Aorta (tissue), 4 donors: Measurements from ENCODE around the gene LAMTOR1. TPM values are rescaled to one million over a fixed set of nuclear protein-coding genes. Genes with fewer than 3 reads are reported as not detected.

Experiments
- microRNA-seq, 2 donors: library from miRNA; unstranded; fragments of <30 nt; microRNA quantifications; one replicate each; pipeline ENCODE4 v1.2.0, GENCODE V29; 2020
- polyA plus RNA-seq, 2 donors: library from polyadenylated mRNA; stranded (reverse); fragments of 200-250 nt; gene quantifications; one replicate each; pipeline ENCODE4 v1.2.3, GENCODE V29; 2013
- total RNA-seq, 2 donors: library from RNA; stranded (reverse); fragmentation: NEBNext Ultra II Directional; extraction: Animal tissue kit (Norgen Biotek cat#: 25700); gene quantifications; one replicate each; pipeline ENCODE4 v1.2.1, GENCODE V29; 2021
- donor health status: healthy with polysubstance abuse.
- donor health status: Bipolar disorder and iron deficiency.
- donor health status: DM: no; HTN: no; CAD: no.
- donor health status: DM: yes; HTN: yes; CAD: no.

The LAMTOR1 gene
- total and polyA plus RNA-seq, 4 donors, result 61.1 to 160 (median 81.4) TPM

Small RNA genes lying within 50 kb of the gene (microRNA-seq; reads per million reads assigned to microRNA genes)
- 0 reads per million in 2 donors for gene MIR3165

Other genes starting within 250 kb of the LAMTOR1 start
- not detected for gene DEFB131B, start 224.8 kb downstream of the LAMTOR1 start, total RNA-seq
- not detected for gene DEFB131B, start 224.8 kb downstream of the LAMTOR1 start, polyA plus RNA-seq
- 10 to 100 TPM in 1 of 2 donors, 1 to 10 TPM in 1; 8.2 to 12.8 TPM for gene XNDC1N, start 174.7 kb downstream of the LAMTOR1 start, total RNA-seq
- 1 to 10 TPM; 3.9 to 4.7 TPM for gene XNDC1N, start 174.7 kb downstream of the LAMTOR1 start, polyA plus RNA-seq
- 10 to 100 TPM; 38.3 to 38.6 TPM for gene RNF121, start 174.3 kb downstream of the LAMTOR1 start, total RNA-seq
- 10 to 100 TPM; 20.8 to 22.8 TPM for gene RNF121, start 174.3 kb downstream of the LAMTOR1 start, polyA plus RNA-seq
- gene IL18BP, start 104.4 kb downstream of the LAMTOR1 start, total RNA-seq, result 10 to 100 TPM; 13.0 to 24.8 TPM
- gene IL18BP, start 104.4 kb downstream of the LAMTOR1 start, polyA plus RNA-seq, result 10 to 100 TPM in 1 of 2 donors, 1 to 10 TPM in 1; 7.8 to 12.5 TPM
- 100 to 1,000 TPM; 150 to 241 TPM for gene NUMA1, start 22.8 kb downstream of the LAMTOR1 start, total RNA-seq
- 100 to 1,000 TPM in 1 of 2 donors, 10 to 100 TPM in 1; 40.4 to 322 TPM for gene NUMA1, start 22.8 kb downstream of the LAMTOR1 start, polyA plus RNA-seq
- 1 to 10 TPM; 6.6 to 8.5 TPM for gene LRRC51, start 22.4 kb downstream of the LAMTOR1 start, total RNA-seq
- gene LRRC51, start 22.4 kb downstream of the LAMTOR1 start, polyA plus RNA-seq, result 10 to 100 TPM in 1 of 2 donors, 1 to 10 TPM in 1; 8.6 to 12.8 TPM
- not detected for gene TOMT, start 2.6 kb upstream of the LAMTOR1 start, total RNA-seq
- not detected for gene TOMT, start 2.6 kb upstream of the LAMTOR1 start, polyA plus RNA-seq
- gene ANAPC15, start 9.4 kb upstream of the LAMTOR1 start, total RNA-seq, result 10 to 100 TPM; 24.6 to 24.7 TPM
- 10 to 100 TPM; 48.5 to 71.6 TPM for gene ANAPC15, start 9.4 kb upstream of the LAMTOR1 start, polyA plus RNA-seq
- gene FOLR3, start 32.4 kb upstream of the LAMTOR1 start, total RNA-seq, result 1 to 10 TPM in 1 of 2 donors, not detected in 1; 4.7 TPM
- gene FOLR3, start 32.4 kb upstream of the LAMTOR1 start, polyA plus RNA-seq, result not detected
- gene FOLR1, start 88.8 kb upstream of the LAMTOR1 start, total RNA-seq, result not detected
- not detected for gene FOLR1, start 88.8 kb upstream of the LAMTOR1 start, polyA plus RNA-seq
- 10 to 100 TPM; 27.7 to 85.2 TPM for gene FOLR2, start 113.5 kb upstream of the LAMTOR1 start, total RNA-seq
- gene FOLR2, start 113.5 kb upstream of the LAMTOR1 start, polyA plus RNA-seq, result 10 to 100 TPM in 1 of 2 donors, 1 to 10 TPM in 1; 8.8 to 25.3 TPM
- 100 to 1,000 TPM; 130 to 166 TPM for gene INPPL1, start 121.5 kb upstream of the LAMTOR1 start, total RNA-seq
- 100 to 1,000 TPM in 1 of 2 donors, 10 to 100 TPM in 1; 21.9 to 135 TPM for gene INPPL1, start 121.5 kb upstream of the LAMTOR1 start, polyA plus RNA-seq
- not detected for gene PHOX2A, start 140.9 kb upstream of the LAMTOR1 start, total RNA-seq
- not detected for gene PHOX2A, start 140.9 kb upstream of the LAMTOR1 start, polyA plus RNA-seq